Posterior cingulate gyrus (tissue), 11 donors: ENCODE data around the gene IL13RA1.
"Not testable (repeated sequence)": the region's sequence is repeated elsewhere in the genome, so short reads cannot be mapped to it uniquely, and the experiment has no call there.

ENCODE experiments used
- DNase-seq, 10 donors: peaks; one replicate each; pipeline versions ENCODE4 v3.0.0 to v3.0.0-alpha.2; 2020 to 2021; ENCODE audit warnings: mixed read lengths in 3 of 10
- intact Hi-C: fragments of 100-400 bp; cut with DNase I; formaldehyde crosslinking; loops from one replicate; pipeline ENCODE4 v1.15.1; 2023

IL13RA1 gene

GRCh38 chrX:118726887-118727685 is at the start of gene IL13RA1:
IL13RA1 (plus strand) TSS chrX:118727606; CDS start chrX:118727639, 33 bp downstream.
- intact Hi-C loops = no loop called here
- DNase-seq = peak in 4 of 10 donors; percentile 9 to 74 (median 24)

GRCh38 chrX:118679290-118679689 is 48.1 kb upstream of the IL13RA1 start:
- intact Hi-C loops = no loop called here
- no peak for DNase-seq

GRCh38 chrX:118682258-118683014 is 45.0 kb upstream of the IL13RA1 start:
- no peak for DNase-seq
- intact Hi-C loops = no loop called here

GRCh38 chrX:118685393-118685792 is 42.0 kb upstream of the IL13RA1 start:
- intact Hi-C loops = no loop called here
- DNase-seq = no peak

GRCh38 chrX:118688935-118689334 is 38.5 kb upstream of the IL13RA1 start:
- intact Hi-C loops = no loop called here
- DNase-seq = no peak

- intact Hi-C loops = no loop called here
- no peak for DNase-seq
Measured at GRCh38 chrX:118693843-118694242, 33.6 kb upstream of the IL13RA1 start.

- intact Hi-C loops = no loop called here
- no peak for DNase-seq
Measured at GRCh38 chrX:118694638-118695037, 32.8 kb upstream of the IL13RA1 start.

- DNase-seq = no peak
- intact Hi-C loops = no loop called here
Measured at GRCh38 chrX:118698516-118699170, 28.8 kb upstream of the IL13RA1 start.

GRCh38 chrX:118702741-118703140 is 24.7 kb upstream of the IL13RA1 start:
- intact Hi-C loops = no loop called here
- no peak for DNase-seq

- intact Hi-C loops = no loop called here
- no peak for DNase-seq
Measured at GRCh38 chrX:118706681-118707080, 20.7 kb upstream of the IL13RA1 start.

GRCh38 chrX:118714521-118714920 is 12.9 kb upstream of the IL13RA1 start:
- intact Hi-C loops = no loop called here
- DNase-seq = no peak

- DNase-seq, intact Hi-C loops: not testable (repeated sequence)
Measured at GRCh38 chrX:118715917-118716316, 11.5 kb upstream of the IL13RA1 start.

GRCh38 chrX:118716833-118717232 is 10.6 kb upstream of the IL13RA1 start:
- intact Hi-C loops, DNase-seq: not testable (repeated sequence)

GRCh38 chrX:118717678-118718391 is 9.6 kb upstream of the IL13RA1 start:
- DNase-seq = no peak
- intact Hi-C loops = no loop called here

GRCh38 chrX:118718737-118719136 is 8.7 kb upstream of the IL13RA1 start:
- DNase-seq = no peak
- intact Hi-C loops = no loop called here

GRCh38 chrX:118720058-118720707 is 7.2 kb upstream of the IL13RA1 start:
- DNase-seq = no peak
- intact Hi-C loops = no loop called here

GRCh38 chrX:118723376-118723775 is 4.0 kb upstream of the IL13RA1 start:
- no peak for DNase-seq
- intact Hi-C loops = no loop called here

GRCh38 chrX:118724365-118724764 is 3.0 kb upstream of the IL13RA1 start:
- no peak for DNase-seq
- intact Hi-C loops = no loop called here

- no peak for DNase-seq
- intact Hi-C loops = no loop called here
Measured at GRCh38 chrX:118724775-118725174, 2.6 kb upstream of the IL13RA1 start.

- no peak for DNase-seq
- intact Hi-C loops = no loop called here
Measured at GRCh38 chrX:118726396-118726795, 1.0 kb upstream of the IL13RA1 start.
